H1 (cell line): ENCODE measurements around the gene NDUFS4. TPM values are rescaled to one million over a fixed set of nuclear protein-coding genes. Genes with fewer than 3 reads are reported as not detected.

ENCODE experiments used
- POU5F1 ChIP-seq: IDR thresholded peaks from 2 replicates; pipeline ENCODE4 v1.6.1; 2011; ENCODE audit warnings: low read depth, mild to moderate bottlenecking, low read length, moderate library complexity
- polyA plus RNA-seq, 7 experiments: library from polyadenylated mRNA; depleted of rRNA in 3 of 7; stranded (reverse) in 5 of 7; unstranded in 2 of 7; fragments of >200 nt in 5 of 7; fragments of 200-250 nt in 2 of 7; gene quantifications; 1 replicate in 5 of 7; 2 replicates in 1 of 7; 4 replicates in 1 of 7; pipeline versions ENCODE4 v1.2.1 to v1.2.3, GENCODE V29; 2011 to 2013; ENCODE audit warnings: missing spikeins in 2 of 7, mixed read lengths in 2 of 7
- total RNA-seq: library from RNA; stranded (reverse); fragmentation: NEBNext Ultra II Directional; extraction: Animal tissue kit (Norgen Biotek cat#: 25700); gene quantifications from 2 replicates; pipeline ENCODE4 v1.2.1, GENCODE V29; 2021

NDUFS4 gene
- total and polyA plus RNA-seq, 2 of the 8 experiments (the other 6 are each of a cell fraction or from before 2014, with no cell fraction given), result 74.6 to 75.9 TPM

- TF ChIP-seq POU5F1, result no peak
Observed at GRCh38 chr5:53569453-53569852, 9.0 kb downstream of the NDUFS4 start (continued).
